Measurements from ENCODE around the gene ZNF516. TPM values are rescaled to one million over a fixed set of nuclear protein-coding genes. Genes with fewer than 3 reads are reported as not detected.

ZNF516 gene
- total and polyA plus RNA-seq, 4 donors = 2.5 to 12.2 (median 7.6) TPM

DNA sequence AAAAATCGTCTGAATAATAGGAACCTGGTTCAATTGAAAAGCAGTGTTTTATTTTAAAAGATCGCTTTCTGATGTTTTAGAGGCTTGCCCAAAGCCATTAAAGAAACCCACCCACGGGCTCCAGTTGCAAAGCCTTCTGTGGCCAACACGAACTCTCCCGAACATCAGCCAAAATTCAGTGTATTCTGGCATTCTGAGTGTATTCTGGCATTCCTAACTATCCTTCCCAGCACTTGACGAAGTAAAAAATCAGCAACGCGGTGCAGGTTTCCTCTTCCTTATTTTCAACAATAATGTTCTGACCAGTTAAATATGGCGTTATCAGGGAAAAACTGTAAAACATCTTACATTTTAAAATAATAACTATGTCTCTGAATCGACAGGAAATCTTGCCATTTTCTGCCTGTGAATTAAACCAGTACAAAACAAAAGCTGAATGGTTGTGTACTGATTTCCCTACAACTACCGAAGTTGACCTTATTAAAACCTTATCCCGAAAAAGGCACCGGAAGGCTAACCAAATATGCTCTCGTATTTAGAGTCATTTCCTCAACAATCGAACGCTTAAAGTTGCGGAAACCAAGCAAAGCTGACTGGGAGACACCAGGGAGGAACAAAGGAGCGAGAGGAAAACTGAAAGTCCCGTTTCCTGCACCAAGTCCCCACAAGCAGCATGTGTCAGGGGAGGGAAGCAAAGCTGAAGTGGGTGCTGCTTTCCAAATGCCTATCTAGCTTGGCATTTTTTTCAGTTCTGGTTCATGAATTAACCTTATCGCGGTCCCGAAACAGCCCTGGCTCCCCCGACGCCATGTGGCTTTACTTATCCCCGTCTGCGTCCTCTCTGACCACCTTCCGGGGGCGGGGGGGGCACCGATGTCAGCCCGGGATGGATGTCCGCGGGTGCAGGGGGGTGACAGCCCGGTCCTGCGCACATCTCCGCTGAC is 44.3 kb downstream of the ZNF516 start:
- peak; percentile 48 for DNase-seq (ENCODE audit: low spot score)
- TF ChIP-seq, protein P1, sequence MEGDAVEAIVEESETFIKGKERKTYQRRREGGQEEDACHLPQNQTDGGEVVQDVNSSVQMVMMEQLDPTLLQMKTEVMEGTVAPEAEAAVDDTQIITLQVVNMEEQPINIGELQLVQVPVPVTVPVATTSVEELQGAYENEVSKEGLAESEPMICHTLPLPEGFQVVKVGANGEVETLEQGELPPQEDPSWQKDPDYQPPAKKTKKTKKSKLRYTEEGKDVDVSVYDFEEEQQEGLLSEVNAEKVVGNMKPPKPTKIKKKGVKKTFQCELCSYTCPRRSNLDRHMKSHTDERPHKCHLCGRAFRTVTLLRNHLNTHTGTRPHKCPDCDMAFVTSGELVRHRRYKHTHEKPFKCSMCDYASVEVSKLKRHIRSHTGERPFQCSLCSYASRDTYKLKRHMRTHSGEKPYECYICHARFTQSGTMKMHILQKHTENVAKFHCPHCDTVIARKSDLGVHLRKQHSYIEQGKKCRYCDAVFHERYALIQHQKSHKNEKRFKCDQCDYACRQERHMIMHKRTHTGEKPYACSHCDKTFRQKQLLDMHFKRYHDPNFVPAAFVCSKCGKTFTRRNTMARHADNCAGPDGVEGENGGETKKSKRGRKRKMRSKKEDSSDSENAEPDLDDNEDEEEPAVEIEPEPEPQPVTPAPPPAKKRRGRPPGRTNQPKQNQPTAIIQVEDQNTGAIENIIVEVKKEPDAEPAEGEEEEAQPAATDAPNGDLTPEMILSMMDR (IDR thresholded peaks at IDR 0.05; ENCODE audit: low read depth, low read length, missing input control) = no peak
- TF ChIP-seq RAD21 (IDR thresholded peaks at IDR 0.05) = peak in 1 of 2 donors; percentile 33
- TF ChIP-seq HNF4A (conservative IDR thresholded peaks at IDR 0.05) = no peak
- TF ChIP-seq GABPA (IDR thresholded peaks at IDR 0.05 in 1 of 2, conservative IDR thresholded peaks at IDR 0.05 in 1 of 2) = no peak
- no peak for TF ChIP-seq HNF4G (IDR thresholded peaks at IDR 0.05)
- TF ChIP-seq, protein P2, sequence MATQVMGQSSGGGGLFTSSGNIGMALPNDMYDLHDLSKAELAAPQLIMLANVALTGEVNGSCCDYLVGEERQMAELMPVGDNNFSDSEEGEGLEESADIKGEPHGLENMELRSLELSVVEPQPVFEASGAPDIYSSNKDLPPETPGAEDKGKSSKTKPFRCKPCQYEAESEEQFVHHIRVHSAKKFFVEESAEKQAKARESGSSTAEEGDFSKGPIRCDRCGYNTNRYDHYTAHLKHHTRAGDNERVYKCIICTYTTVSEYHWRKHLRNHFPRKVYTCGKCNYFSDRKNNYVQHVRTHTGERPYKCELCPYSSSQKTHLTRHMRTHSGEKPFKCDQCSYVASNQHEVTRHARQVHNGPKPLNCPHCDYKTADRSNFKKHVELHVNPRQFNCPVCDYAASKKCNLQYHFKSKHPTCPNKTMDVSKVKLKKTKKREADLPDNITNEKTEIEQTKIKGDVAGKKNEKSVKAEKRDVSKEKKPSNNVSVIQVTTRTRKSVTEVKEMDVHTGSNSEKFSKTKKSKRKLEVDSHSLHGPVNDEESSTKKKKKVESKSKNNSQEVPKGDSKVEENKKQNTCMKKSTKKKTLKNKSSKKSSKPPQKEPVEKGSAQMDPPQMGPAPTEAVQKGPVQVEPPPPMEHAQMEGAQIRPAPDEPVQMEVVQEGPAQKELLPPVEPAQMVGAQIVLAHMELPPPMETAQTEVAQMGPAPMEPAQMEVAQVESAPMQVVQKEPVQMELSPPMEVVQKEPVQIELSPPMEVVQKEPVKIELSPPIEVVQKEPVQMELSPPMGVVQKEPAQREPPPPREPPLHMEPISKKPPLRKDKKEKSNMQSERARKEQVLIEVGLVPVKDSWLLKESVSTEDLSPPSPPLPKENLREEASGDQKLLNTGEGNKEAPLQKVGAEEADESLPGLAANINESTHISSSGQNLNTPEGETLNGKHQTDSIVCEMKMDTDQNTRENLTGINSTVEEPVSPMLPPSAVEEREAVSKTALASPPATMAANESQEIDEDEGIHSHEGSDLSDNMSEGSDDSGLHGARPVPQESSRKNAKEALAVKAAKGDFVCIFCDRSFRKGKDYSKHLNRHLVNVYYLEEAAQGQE (IDR thresholded peaks at IDR 0.05) = no peak
- peak in 1 of 2 donors; percentile 2 for TF ChIP-seq EGR1 (IDR thresholded peaks at IDR 0.05; ENCODE audit: low read depth in 2 of 2)
- TF ChIP-seq YY1 (IDR thresholded peaks at IDR 0.05) = peak; percentile 20
- no peak for TF ChIP-seq JUND (IDR thresholded peaks at IDR 0.05)
- TF ChIP-seq, protein P3, sequence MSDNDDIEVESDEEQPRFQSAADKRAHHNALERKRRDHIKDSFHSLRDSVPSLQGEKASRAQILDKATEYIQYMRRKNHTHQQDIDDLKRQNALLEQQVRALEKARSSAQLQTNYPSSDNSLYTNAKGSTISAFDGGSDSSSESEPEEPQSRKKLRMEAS (IDR thresholded peaks at IDR 0.05) = peak; percentile 66
- TF ChIP-seq, protein P4, sequence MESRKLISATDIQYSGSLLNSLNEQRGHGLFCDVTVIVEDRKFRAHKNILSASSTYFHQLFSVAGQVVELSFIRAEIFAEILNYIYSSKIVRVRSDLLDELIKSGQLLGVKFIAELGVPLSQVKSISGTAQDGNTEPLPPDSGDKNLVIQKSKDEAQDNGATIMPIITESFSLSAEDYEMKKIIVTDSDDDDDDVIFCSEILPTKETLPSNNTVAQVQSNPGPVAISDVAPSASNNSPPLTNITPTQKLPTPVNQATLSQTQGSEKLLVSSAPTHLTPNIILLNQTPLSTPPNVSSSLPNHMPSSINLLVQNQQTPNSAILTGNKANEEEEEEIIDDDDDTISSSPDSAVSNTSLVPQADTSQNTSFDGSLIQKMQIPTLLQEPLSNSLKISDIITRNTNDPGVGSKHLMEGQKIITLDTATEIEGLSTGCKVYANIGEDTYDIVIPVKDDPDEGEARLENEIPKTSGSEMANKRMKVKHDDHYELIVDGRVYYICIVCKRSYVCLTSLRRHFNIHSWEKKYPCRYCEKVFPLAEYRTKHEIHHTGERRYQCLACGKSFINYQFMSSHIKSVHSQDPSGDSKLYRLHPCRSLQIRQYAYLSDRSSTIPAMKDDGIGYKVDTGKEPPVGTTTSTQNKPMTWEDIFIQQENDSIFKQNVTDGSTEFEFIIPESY (IDR thresholded peaks at IDR 0.05) = no peak
- TF ChIP-seq, protein P5, sequence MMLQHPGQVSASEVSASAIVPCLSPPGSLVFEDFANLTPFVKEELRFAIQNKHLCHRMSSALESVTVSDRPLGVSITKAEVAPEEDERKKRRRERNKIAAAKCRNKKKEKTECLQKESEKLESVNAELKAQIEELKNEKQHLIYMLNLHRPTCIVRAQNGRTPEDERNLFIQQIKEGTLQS (IDR thresholded peaks at IDR 0.05) = no peak
- peak; percentile 17 to 50 for TF ChIP-seq RXRA (IDR thresholded peaks at IDR 0.05)
- Histone ChIP-seq H3K27ac (ENCODE audit: low read depth in 1 of 2, low read length in 2 of 2) (peak overlapping the region; percentile 76 to 95), H3K4me1 (ENCODE audit: control insufficient read depth in 4 of 4, insufficient read depth in 4 of 4, low read length in 3 of 4) (peaks cover 16 to 46% (median 26%) of the 10 kb centered on the region in 4 donors), H3K4me3 (ENCODE audit: low read depth in 1 of 3, low read length in 3 of 3) (peak overlapping the region; percentile 68 to 84 (median 68)), H3K9me3 (ENCODE audit: control insufficient read depth in 4 of 4, low read length in 3 of 4) (no peaks in the 10 kb centered on the region), H3K9ac (ENCODE audit: low read depth in 1 of 2, low read length in 2 of 2) (peak overlapping the region; percentile 10 to 91), H3K36me3 (ENCODE audit: control insufficient read depth in 4 of 4, insufficient read depth in 3 of 4, low read depth in 1 of 4, low read length in 3 of 4) (no peaks in the 10 kb centered on the region), H3K27me3 (ENCODE audit: control insufficient read depth in 4 of 4, insufficient read depth in 4 of 4, low read length in 3 of 4) (no peaks in the 10 kb centered on the region)
- WGBS = 7% methylated on average over 35 of the region's 35 CpGs

Data from liver (tissue), 9 donors.